ENCODE measurements around the gene GNA14. TPM values are rescaled to one million over a fixed set of nuclear protein-coding genes. Genes with fewer than 3 reads are reported as not detected.

GNA14 gene
- total RNA-seq, 1 experiment from 2014 or later, result 0.15 TPM

GRCh38 chr9:77474936-77475335, 173.2 kb downstream of the GNA14 start:
- H3K4me3 ChIP-seq (ENCODE audit: low read depth in 2 of 2, low read length in 2 of 2), result no peak overlapping the region
- no peaks in the 10 kb centered on the region for H3K4me1 ChIP-seq (ENCODE audit: control insufficient read depth, insufficient read depth, low read length)
- no TSS peak for BruUV-seq (replicated peaks)
- intact Hi-C loops (cut with micrococcal nuclease; ENCODE audit: unreplicated experiment), result no loop called here
- no peak overlapping the region for H3K27ac ChIP-seq (ENCODE audit: low read length)
- POLR2A ChIA-PET, result no interaction called here
- CTCF ChIA-PET, result no interaction called here
- no peaks in the 10 kb centered on the region for H3K36me3 ChIP-seq (ENCODE audit: control insufficient read depth, insufficient read depth, low read length)
- no peak for TF ChIP-seq TCF7L2 (IDR thresholded peaks at IDR 0.05; ENCODE audit: low read depth, low read length)
- TF ChIP-seq CTCF (IDR thresholded peaks at IDR 0.05), result no peak
- TF ChIP-seq SIN3A (IDR thresholded peaks at IDR 0.05; ENCODE audit: borderline replicate concordance, insufficient read depth, low read depth, low read length), result no peak
- TF ChIP-seq POLR2AphosphoS5 (IDR thresholded peaks at IDR 0.05; ENCODE audit: low read depth, low read length), result no peak
- TF ChIP-seq REST (IDR thresholded peaks at IDR 0.05; ENCODE audit: insufficient read depth in 1 of 2, low read depth in 2 of 2, low read length in 1 of 2), result no peak
- ATAC-seq (no peak), DNase-seq (ENCODE audit: low read depth, low spot score) (no peak)
- no peaks in the 10 kb centered on the region for H3K9me3 ChIP-seq (ENCODE audit: control insufficient read depth, insufficient read depth, low read depth, low read length)
- in situ Hi-C loops (cut with HindIII; ENCODE audit: low pct_unique_long_range_greater_than_20kb, low sequenced_read_pairs), result no loop called here
- no peaks in the 10 kb centered on the region for H3K27me3 ChIP-seq (ENCODE audit: control insufficient read depth, insufficient read depth, low read length)

- ChIA-PET CTCF (no interaction called here), POLR2A (no interaction called here)
- no peak overlapping the region for H3K27ac ChIP-seq (ENCODE audit: low read length)
- no peak overlapping the region for H3K4me3 ChIP-seq (ENCODE audit: low read depth in 2 of 2, low read length in 2 of 2)
- TF ChIP-seq TCF7L2 (IDR thresholded peaks at IDR 0.05; ENCODE audit: low read depth, low read length), result no peak
- no peak for TF ChIP-seq CTCF (IDR thresholded peaks at IDR 0.05)
- no peak for TF ChIP-seq REST (IDR thresholded peaks at IDR 0.05; ENCODE audit: insufficient read depth in 1 of 2, low read depth in 2 of 2, low read length in 1 of 2)
- TF ChIP-seq POLR2AphosphoS5 (IDR thresholded peaks at IDR 0.05; ENCODE audit: low read depth, low read length), result no peak
- no peak for TF ChIP-seq SIN3A (IDR thresholded peaks at IDR 0.05; ENCODE audit: borderline replicate concordance, insufficient read depth, low read depth, low read length)
- no peaks in the 10 kb centered on the region for H3K4me1 ChIP-seq (ENCODE audit: control insufficient read depth, insufficient read depth, low read length)
- no peaks in the 10 kb centered on the region for H3K27me3 ChIP-seq (ENCODE audit: control insufficient read depth, insufficient read depth, low read length)
- no peaks in the 10 kb centered on the region for H3K36me3 ChIP-seq (ENCODE audit: control insufficient read depth, insufficient read depth, low read length)
- BruUV-seq (replicated peaks), result no TSS peak
- DNase-seq (ENCODE audit: low read depth, low spot score) (no peak), ATAC-seq (no peak)
- in situ Hi-C loops (cut with HindIII; ENCODE audit: low pct_unique_long_range_greater_than_20kb, low sequenced_read_pairs), result no loop called here
- intact Hi-C loops (cut with micrococcal nuclease; ENCODE audit: unreplicated experiment), result no loop called here
- no peaks in the 10 kb centered on the region for H3K9me3 ChIP-seq (ENCODE audit: control insufficient read depth, insufficient read depth, low read depth, low read length)
These were observed 175.5 kb downstream of the GNA14 start for GRCh38 chr9:77472646-77473045.

Data from Panc1 (cell line).